Transverse colon (tissue), 3 donors: Measurements from ENCODE around the gene HUNK.

Experiments
- CTCF ChIP-seq, 5 experiments: fragments of 200-600 bp in 3 of 5; fragments of 450-650 bp in 2 of 5; sonication (generic) in 3 of 5; IDR thresholded peaks; 1 replicate in 2 of 5; 2 replicates in 3 of 5; pipeline ENCODE4 v1.5.1; 2016 to 2017; ENCODE audit warnings: antibody characterized with exemption in 5 of 5, inconsistent platforms in 3 of 5, mild to moderate bottlenecking in 2 of 5, moderate library complexity in 1 of 5
- EP300 ChIP-seq: sonication (generic); formaldehyde crosslinking; IDR thresholded peaks from one replicate; pipeline ENCODE4 v1.6.1; 2017; ENCODE audit warnings: antibody characterized with exemption, low read depth

GRCh38 chr21:31882711-31883110 is 9.9 kb downstream of the HUNK start:
- no peak for TF ChIP-seq CTCF (IDR thresholded peaks at IDR 0.05)
- TF ChIP-seq EP300: no peak
